Right lobe of liver (tissue), 4 donors: Measurements from ENCODE around the gene CAMK1G.

ENCODE experiments used
- CTCF ChIP-seq, 4 donors: fragments of 200-600 bp in 3 of 4; fragments of 450-650 bp in 1 of 4; IDR thresholded peaks; one replicate each; pipeline versions ENCODE4 v1.5.1 to v1.8.0; 2016 to 2022; ENCODE audit warnings: antibody characterized with exemption in 4 of 4, mild to moderate bottlenecking in 2 of 4
- POLR2A ChIP-seq: fragments of 450-650 bp; IDR thresholded peaks from one replicate; pipeline ENCODE4 v1.6.1; 2017; ENCODE audit warnings: antibody characterized with exemption, mild to moderate bottlenecking
- donor health status: DM: no; HTN: no; CAD: no.
- donor health status: DM: no; HTN: no; CAD: no.
- donor health status: DM: no; HTN: yes; CAD: no.

- TF ChIP-seq POLR2A (no peak), CTCF (IDR thresholded peaks at IDR 0.05) (no peak)
Observed at GRCh38 chr1:209627027-209627731, 43.7 kb downstream of the CAMK1G start.
